Measurements from ENCODE around the gene EPN3. TPM values are rescaled to one million over a fixed set of nuclear protein-coding genes. Genes with fewer than 3 reads are reported as not detected.

EPN3 gene
- total RNA-seq, 1 experiment from 2014 or later = 53.2 TPM

DNA sequence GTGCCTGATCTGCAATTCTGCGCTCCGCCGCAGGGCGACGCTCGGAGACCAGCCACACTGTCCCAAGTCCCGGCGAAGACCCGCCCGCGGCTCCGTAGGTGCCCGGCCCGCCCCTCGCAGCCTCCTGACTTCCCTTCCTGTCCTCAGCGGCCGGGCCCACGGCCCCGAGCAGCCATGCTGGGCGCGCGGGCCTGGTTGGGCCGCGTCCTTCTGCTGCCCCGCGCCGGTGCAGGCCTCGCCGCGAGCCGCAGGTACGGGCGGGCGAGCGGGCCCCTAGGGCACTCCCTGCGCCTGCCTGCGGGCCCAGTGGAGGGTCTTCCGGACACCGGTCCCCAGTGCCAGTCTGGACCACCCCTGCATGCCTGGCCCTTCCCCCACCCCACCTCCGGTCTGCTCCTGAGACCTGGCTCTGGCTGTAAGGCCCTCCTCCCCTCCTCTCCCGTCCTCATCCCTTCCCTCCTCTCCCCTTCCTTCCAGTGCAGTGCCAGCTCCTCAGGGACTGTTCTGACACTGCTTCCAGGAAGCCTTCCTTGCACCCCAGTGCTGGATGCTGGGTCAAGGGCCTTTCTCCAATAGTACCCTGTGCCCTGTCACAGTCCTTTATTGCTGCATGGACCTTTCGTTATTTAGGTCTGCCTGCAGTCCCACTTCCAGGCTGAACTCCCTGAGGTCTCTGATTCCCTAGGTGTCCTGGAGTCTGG, 14.7 kb downstream of the EPN3 start, which contains the start of gene SPATA20:
Gene SPATA20, plus strand, starts transcription at position 140 of the 701 bp plus-strand sequence. Its CDS starts 35 bp downstream, at position 175.
- peaks cover 25% of the 10 kb centered on the region for H3K36me3 Mint-ChIP-seq (ENCODE audit: insufficient read depth, unreplicated experiment)
- Histone ChIP-seq H3K36me3 (ENCODE audit: control insufficient read depth, insufficient read depth, low read length) (peaks cover 8% of the 10 kb centered on the region), H3K27me3 (replicated peaks; ENCODE audit: control insufficient read depth, insufficient read depth, low read length) (no peaks in the 10 kb centered on the region), H3K9me3 (no peaks in the 10 kb centered on the region), H3K4me1 (peaks cover 38% of the 10 kb centered on the region), H3K4me3 (ENCODE audit: low read depth, low read length) (peak within 1 kb of the TSS; percentile 57)
- TF ChIP-seq, protein P1, sequence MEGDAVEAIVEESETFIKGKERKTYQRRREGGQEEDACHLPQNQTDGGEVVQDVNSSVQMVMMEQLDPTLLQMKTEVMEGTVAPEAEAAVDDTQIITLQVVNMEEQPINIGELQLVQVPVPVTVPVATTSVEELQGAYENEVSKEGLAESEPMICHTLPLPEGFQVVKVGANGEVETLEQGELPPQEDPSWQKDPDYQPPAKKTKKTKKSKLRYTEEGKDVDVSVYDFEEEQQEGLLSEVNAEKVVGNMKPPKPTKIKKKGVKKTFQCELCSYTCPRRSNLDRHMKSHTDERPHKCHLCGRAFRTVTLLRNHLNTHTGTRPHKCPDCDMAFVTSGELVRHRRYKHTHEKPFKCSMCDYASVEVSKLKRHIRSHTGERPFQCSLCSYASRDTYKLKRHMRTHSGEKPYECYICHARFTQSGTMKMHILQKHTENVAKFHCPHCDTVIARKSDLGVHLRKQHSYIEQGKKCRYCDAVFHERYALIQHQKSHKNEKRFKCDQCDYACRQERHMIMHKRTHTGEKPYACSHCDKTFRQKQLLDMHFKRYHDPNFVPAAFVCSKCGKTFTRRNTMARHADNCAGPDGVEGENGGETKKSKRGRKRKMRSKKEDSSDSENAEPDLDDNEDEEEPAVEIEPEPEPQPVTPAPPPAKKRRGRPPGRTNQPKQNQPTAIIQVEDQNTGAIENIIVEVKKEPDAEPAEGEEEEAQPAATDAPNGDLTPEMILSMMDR (IDR thresholded peaks at IDR 0.05; ENCODE audit: insufficient read depth in 1 of 2, low read depth in 1 of 2, low read length in 1 of 2, severe bottlenecking in 1 of 2, unreplicated experiment in 1 of 2) = peak; percentile 100
- no peaks in the 10 kb centered on the region for H3K27me3 Mint-ChIP-seq (ENCODE audit: insufficient read depth, unreplicated experiment)
- H3K4me1 Mint-ChIP-seq (ENCODE audit: low read depth, unreplicated experiment) = peaks cover 43% of the 10 kb centered on the region
- ChIA-PET POLR2A (interaction anchor here (0.5 kb wide), 1 partner anchor 137 kb away, joined by 4 read pairs; no protein-coding TSS in a partner anchor), CTCF (interaction anchor here (0.6 to 5.6 kb wide), 10 partner anchors 8 to 236 kb away, joined by 3 to 272 read pairs (median 6); partner anchors contain the start of genes CACNA1G and RSAD1)
- peak within 1 kb of the TSS; percentile 80 for H3K4me3 Mint-ChIP-seq (ENCODE audit: unreplicated experiment)
- intact Hi-C loops (cut with micrococcal nuclease; ENCODE audit: unreplicated experiment) = loop anchor here (1.0 to 10.0 kb wide), 9 partner anchors 13 to 410 kb away; partner anchors contain the start of gene CACNA1G
- H3K9me3 Mint-ChIP-seq (ENCODE audit: unreplicated experiment) = no peaks in the 10 kb centered on the region
- peak within 1 kb of the TSS; percentile 72 for H3K27ac Mint-ChIP-seq (ENCODE audit: unreplicated experiment)
- BruUV-seq (replicated peaks) = no TSS peak
- DNase-seq = peak; percentile 99

DNA sequence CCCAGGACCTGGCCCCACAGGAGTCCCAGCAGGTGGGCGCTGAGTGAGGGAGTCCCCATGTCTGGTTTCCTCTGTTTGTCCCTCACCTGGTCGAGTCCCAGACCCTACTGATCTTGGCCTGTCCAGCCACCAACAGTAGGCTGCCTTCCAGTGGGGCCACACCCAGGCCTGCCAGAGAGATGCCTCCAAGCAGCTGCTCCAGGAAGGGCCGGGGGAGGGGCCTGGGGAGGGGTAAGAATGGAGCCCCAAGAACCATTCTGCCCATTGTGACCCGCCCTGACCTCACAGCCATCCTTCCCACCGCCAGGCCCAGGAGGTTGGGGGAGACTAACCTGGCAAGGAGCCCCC, 15.2 kb downstream of the EPN3 start:
- CTCF ChIA-PET = interaction anchor here (0.6 to 5.6 kb wide), 9 partner anchors 12 to 227 kb away, joined by 3 to 272 read pairs (median 6); partner anchors contain the start of gene CACNA1G
- peaks cover 25% of the 10 kb centered on the region for H3K36me3 Mint-ChIP-seq (ENCODE audit: insufficient read depth, unreplicated experiment)
- peak in 1 of 2 experiments; percentile 74 for DNase-seq

DNA sequence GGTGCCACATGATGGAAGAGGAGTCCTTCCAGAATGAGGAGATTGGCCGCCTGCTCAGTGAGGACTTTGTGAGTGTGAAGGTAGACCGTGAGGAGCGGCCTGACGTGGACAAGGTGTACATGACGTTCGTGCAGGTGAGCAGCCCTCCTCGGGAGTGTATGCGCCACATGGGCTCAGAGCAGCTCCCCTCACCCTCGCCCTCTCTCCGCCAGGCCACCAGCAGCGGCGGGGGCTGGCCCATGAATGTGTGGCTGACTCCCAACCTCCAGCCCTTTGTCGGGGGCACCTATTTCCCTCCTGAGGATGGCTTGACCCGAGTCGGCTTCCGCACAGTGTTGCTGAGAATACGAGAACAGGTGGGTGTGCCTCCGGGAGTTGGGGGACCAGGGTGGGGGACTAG, 16.3 kb downstream of the EPN3 start:
- no peak for DNase-seq
- Mint-ChIP-seq H3K4me3 (ENCODE audit: unreplicated experiment) (peak overlapping the region; percentile 80), H3K36me3 (ENCODE audit: insufficient read depth, unreplicated experiment) (peaks cover 15% of the 10 kb centered on the region), H3K9me3 (ENCODE audit: unreplicated experiment) (no peaks in the 10 kb centered on the region), H3K27me3 (ENCODE audit: insufficient read depth, unreplicated experiment) (no peaks in the 10 kb centered on the region), H3K27ac (ENCODE audit: unreplicated experiment) (no peak overlapping the region), H3K4me1 (ENCODE audit: low read depth, unreplicated experiment) (peaks cover 30% of the 10 kb centered on the region)
- TF ChIP-seq, protein P1 (IDR thresholded peaks at IDR 0.05; ENCODE audit: insufficient read depth in 1 of 2, low read depth in 1 of 2, low read length in 1 of 2, severe bottlenecking in 1 of 2, unreplicated experiment in 1 of 2) = no peak
- no peaks in the 10 kb centered on the region for H3K9me3 ChIP-seq
- H3K27me3 ChIP-seq (replicated peaks; ENCODE audit: control insufficient read depth, insufficient read depth, low read length) = no peaks in the 10 kb centered on the region
- intact Hi-C loops (cut with micrococcal nuclease; ENCODE audit: unreplicated experiment) = loop anchor here (10.0 kb wide), 1 partner anchor 236 kb away; no protein-coding TSS in a partner anchor
- ChIA-PET POLR2A (interaction anchor here (0.9 kb wide), 1 partner anchor 101 kb away, joined by 3 read pairs; no protein-coding TSS in a partner anchor), CTCF (interaction anchor here (0.8 to 5.6 kb wide), 7 partner anchors 13 to 146 kb away, joined by 3 to 272 read pairs (median 10); partner anchors contain the start of gene CACNA1G)
- peaks cover 8% of the 10 kb centered on the region for H3K36me3 ChIP-seq (ENCODE audit: control insufficient read depth, insufficient read depth, low read length)
- H3K4me1 ChIP-seq = peaks cover 22% of the 10 kb centered on the region
- no TSS peak for BruUV-seq (replicated peaks)
- no peak overlapping the region for H3K4me3 ChIP-seq (ENCODE audit: low read depth, low read length)

More for the DNA sequence above, 15.2 kb downstream of the EPN3 start:
- Histone ChIP-seq H3K9me3 (no peaks in the 10 kb centered on the region), H3K36me3 (ENCODE audit: control insufficient read depth, insufficient read depth, low read length) (peaks cover 8% of the 10 kb centered on the region), H3K4me1 (peaks cover 33% of the 10 kb centered on the region), H3K27me3 (replicated peaks; ENCODE audit: control insufficient read depth, insufficient read depth, low read length) (no peaks in the 10 kb centered on the region), H3K4me3 (ENCODE audit: low read depth, low read length) (peak overlapping the region; percentile 57)
- H3K4me1 Mint-ChIP-seq (ENCODE audit: low read depth, unreplicated experiment) = peaks cover 41% of the 10 kb centered on the region
- no TSS peak for BruUV-seq (replicated peaks)
- H3K4me3 Mint-ChIP-seq (ENCODE audit: unreplicated experiment) = peak overlapping the region; percentile 80
- intact Hi-C loops (cut with micrococcal nuclease; ENCODE audit: unreplicated experiment) = loop anchor here (1.0 to 10.0 kb wide), 9 partner anchors 13 to 409 kb away; partner anchors contain the start of gene CACNA1G
- H3K27ac Mint-ChIP-seq (ENCODE audit: unreplicated experiment) = peak overlapping the region; percentile 72
- no peaks in the 10 kb centered on the region for H3K9me3 Mint-ChIP-seq (ENCODE audit: unreplicated experiment)
- TF ChIP-seq, protein P1 (IDR thresholded peaks at IDR 0.05; ENCODE audit: insufficient read depth in 1 of 2, low read depth in 1 of 2, low read length in 1 of 2, severe bottlenecking in 1 of 2, unreplicated experiment in 1 of 2) = no peak
- no peaks in the 10 kb centered on the region for H3K27me3 Mint-ChIP-seq (ENCODE audit: insufficient read depth, unreplicated experiment)
- POLR2A ChIA-PET = interaction anchor here (0.5 kb wide), 1 partner anchor 136 kb away, joined by 4 read pairs; no protein-coding TSS in a partner anchor

All from Caco-2 (cell line).